H1 (cell line): ENCODE data around the gene TSEN2. TPM values are rescaled to one million over a fixed set of nuclear protein-coding genes. Genes with fewer than 3 reads are reported as not detected.

ENCODE experiments used
- CTCF ChIA-PET: fragments of 300-600 bp; sonication (Branson Sonifier 250); formaldehyde crosslinking; loops from one replicate; lab custom pipeline; 2021; ENCODE audit not compliant: partially characterized antibody; lab: Charles Lee
- POLR2A ChIA-PET: fragments of 300-600 bp; sonication (Branson Sonifier 250); formaldehyde crosslinking; loops from one replicate; lab custom pipeline; 2021; ENCODE audit warnings: inconsistent platforms; ENCODE audit not compliant: partially characterized antibody; lab: Charles Lee
- DNase-seq, 2 experiments: peaks; one replicate each; pipeline versions ENCODE4 v3.0.0 to v3.0.0-alpha.2; 2010 to 2022; ENCODE audit warnings: low spot score in 2 of 2, low read depth in 1 of 2, mixed read lengths in 1 of 2
- FAIRE-seq: peaks from 2 replicates; lab custom pipeline; 2011; peaks lifted over from hg19 to GRCh38; lab: Jason Lieb, UNC
- H2AFZ ChIP-seq: 2 replicates; pipeline ENCODE4 v1.8.1; 2012; ENCODE audit warnings: low read length, inconsistent platforms
- H2AK5ac ChIP-seq: 2 replicates; pipeline ENCODE4 v1.6.1; 2013; ENCODE audit warnings: low read depth, low read length
- H2BK120ac ChIP-seq: replicated peaks from 2 replicates; pipeline ENCODE3; 2013; ENCODE audit warnings: low read depth, low read length, inconsistent platforms
- H2BK12ac ChIP-seq: 2 replicates; pipeline ENCODE4 v1.6.1; 2013; ENCODE audit warnings: low read depth, low read length
- H2BK15ac ChIP-seq: 2 replicates; pipeline ENCODE4 v1.6.1; 2013; ENCODE audit warnings: low read length
- H2BK20ac ChIP-seq: 2 replicates; pipeline ENCODE4 v1.6.1; 2013; ENCODE audit warnings: low read length
- H2BK5ac ChIP-seq: 2 replicates; pipeline ENCODE4 v1.6.1; 2013; ENCODE audit warnings: low read depth, low read length
- H3K14ac ChIP-seq: 2 replicates; pipeline ENCODE4 v1.6.1; 2013; ENCODE audit warnings: inconsistent platforms; ENCODE audit not compliant: insufficient read length
- H3K18ac ChIP-seq: 2 replicates; pipeline ENCODE4 v1.6.1; 2013; ENCODE audit warnings: low read length; ENCODE audit errors: extremely low read depth
- H3K23ac ChIP-seq: 2 replicates; pipeline ENCODE4 v1.6.1; 2013; ENCODE audit warnings: inconsistent platforms; ENCODE audit not compliant: insufficient read length
- H3K23me2 ChIP-seq: 2 replicates; pipeline ENCODE4 v1.6.1; 2013; ENCODE audit warnings: low read depth, low read length
- H3K27ac ChIP-seq: 2 replicates; pipeline ENCODE4 v1.6.1; 2011; ENCODE audit warnings: low read depth, low read length, inconsistent platforms
- H3K27me3 ChIP-seq, 4 experiments: replicated peaks in 1 of 4; 1 replicate in 1 of 4; 2 replicates in 3 of 4; pipeline versions ENCODE4 v1.6.1 to v1.8.1; 2011 to 2013; ENCODE audit warnings: low read length in 3 of 4, mild to moderate bottlenecking in 3 of 4, inconsistent platforms in 2 of 4, mixed read lengths in 2 of 4, moderate library complexity in 1 of 4; ENCODE audit not compliant: control insufficient read depth in 3 of 4, insufficient read depth in 3 of 4; ENCODE audit errors: extremely low read depth in 1 of 4
- H3K36me3 ChIP-seq, 4 experiments: 2 replicates each; pipeline versions ENCODE4 v1.6.1 to v1.8.1; 2011 to 2013; ENCODE audit warnings: mild to moderate bottlenecking in 4 of 4, low read length in 3 of 4, moderate library complexity in 2 of 4, control low read depth in 1 of 4, inconsistent platforms in 1 of 4; ENCODE audit not compliant: insufficient read depth in 4 of 4, control insufficient read depth in 2 of 4
- H3K4ac ChIP-seq: replicated peaks from 2 replicates; pipeline ENCODE3; 2013; ENCODE audit warnings: low read length, low read depth, mixed read lengths, inconsistent platforms; ENCODE audit not compliant: insufficient read length
- H3K4me1 ChIP-seq, 4 experiments: replicated peaks in 1 of 4; 1 replicate in 1 of 4; 2 replicates in 3 of 4; pipeline versions ENCODE4 v1.6.1 to v1.8.1; 2011 to 2013; ENCODE audit warnings: low read length in 3 of 4, inconsistent platforms in 2 of 4, mixed read lengths in 1 of 4; ENCODE audit not compliant: insufficient read depth in 4 of 4, control insufficient read depth in 3 of 4
- H3K4me2 ChIP-seq, 2 experiments: 2 replicates each; pipeline versions ENCODE4 v1.6.1 to v1.8.1; 2011 to 2013; ENCODE audit warnings: low read depth in 2 of 2, low read length in 2 of 2, control low read depth in 1 of 2, inconsistent platforms in 1 of 2, mild to moderate bottlenecking in 1 of 2; ENCODE audit not compliant: insufficient read depth in 1 of 2
- H3K4me3 ChIP-seq, 4 experiments: fragments of 200-600, 300-600 bp in 1 of 4; sonication (generic), shearing (Covaris generic), sonication (Bioruptor Twin) in 1 of 4; 2 replicates each; pipeline versions ENCODE4 v1.5.1 to v1.8.1; 2011 to 2016; ENCODE audit warnings: low read length in 4 of 4, low read depth in 3 of 4, control low read depth in 2 of 4, inconsistent platforms in 2 of 4, mild to moderate bottlenecking in 2 of 4, mixed read lengths in 1 of 4, moderate library complexity in 1 of 4; ENCODE audit not compliant: insufficient read depth in 2 of 4; ENCODE audit errors: extremely low read depth in 1 of 4
- H3K56ac ChIP-seq: replicated peaks from 2 replicates; pipeline ENCODE3; 2013; ENCODE audit warnings: low read depth, mild to moderate bottlenecking, mixed read lengths, low read length, inconsistent platforms; ENCODE audit not compliant: insufficient read length
- H3K79me1 ChIP-seq: 2 replicates; pipeline ENCODE4 v1.6.1; 2013; ENCODE audit warnings: low read depth, low read length, control low read depth
- H3K79me2 ChIP-seq, 2 experiments: 2 replicates each; pipeline versions ENCODE4 v1.6.1 to v1.8.1; 2012 to 2013; ENCODE audit warnings: low read length in 2 of 2, mild to moderate bottlenecking in 2 of 2, inconsistent platforms in 1 of 2; ENCODE audit not compliant: insufficient read depth in 2 of 2, control insufficient read depth in 1 of 2
- H3K9ac ChIP-seq, 4 experiments: replicated peaks in 1 of 4; 1 replicate in 1 of 4; 2 replicates in 3 of 4; pipeline versions ENCODE4 v1.6.1 to v1.8.1; 2011 to 2013; ENCODE audit warnings: low read depth in 3 of 4, low read length in 3 of 4, control low read depth in 2 of 4, mild to moderate bottlenecking in 2 of 4, moderate library complexity in 2 of 4, inconsistent platforms in 1 of 4; ENCODE audit errors: extremely low read depth in 1 of 4
- H3K9me3 ChIP-seq, 2 experiments: 2 replicates each; pipeline versions ENCODE4 v1.6.1 to v1.8.1; 2012 to 2013; ENCODE audit warnings: mild to moderate bottlenecking in 2 of 2, moderate library complexity in 2 of 2, control low read depth in 1 of 2, inconsistent platforms in 1 of 2, low read depth in 1 of 2, low read length in 1 of 2, mixed read lengths in 1 of 2; ENCODE audit not compliant: insufficient read depth in 2 of 2
- H4K20me1 ChIP-seq, 2 experiments: replicated peaks in 1 of 2; 2 replicates each; pipeline versions ENCODE3 to v1.8.1; 2011 to 2013; ENCODE audit warnings: inconsistent platforms in 2 of 2, low read length in 2 of 2, mild to moderate bottlenecking in 1 of 2; ENCODE audit not compliant: insufficient read depth in 2 of 2, control insufficient read depth in 1 of 2
- H4K5ac ChIP-seq: 2 replicates; pipeline ENCODE4 v1.6.1; 2013; ENCODE audit warnings: low read length, low read depth, mixed read lengths, inconsistent platforms; ENCODE audit not compliant: insufficient read length
- H4K8ac ChIP-seq: 2 replicates; pipeline ENCODE4 v1.8.0; 2013; ENCODE audit warnings: mild to moderate bottlenecking, moderate library complexity, low read length, inconsistent platforms; ENCODE audit not compliant: insufficient read depth; ENCODE audit errors: extremely low read depth
- H4K91ac ChIP-seq: replicated peaks from 2 replicates; pipeline ENCODE3; 2013; ENCODE audit warnings: low read length, mixed read lengths, inconsistent platforms; ENCODE audit not compliant: insufficient read length
- BACH1 ChIP-seq: IDR thresholded peaks from 2 replicates; pipeline ENCODE4 v1.6.1; 2012; ENCODE audit warnings: low read length, improper control_type of control experiment
- CHD1 ChIP-seq: IDR thresholded peaks from 2 replicates; pipeline ENCODE4 v1.6.1; 2012; ENCODE audit warnings: low read depth, low read length, improper control_type of control experiment
- GABPA ChIP-seq: IDR thresholded peaks from 2 replicates; pipeline ENCODE4 v1.6.1; 2011; ENCODE audit warnings: mild to moderate bottlenecking, low read length, moderate library complexity, borderline replicate concordance; ENCODE audit not compliant: insufficient read depth
- HDAC6 ChIP-seq: IDR thresholded peaks from one replicate; pipeline ENCODE4 v1.7.1; 2012; ENCODE audit warnings: low read depth, mild to moderate bottlenecking, inconsistent platforms, low read length, moderate library complexity
- JUND ChIP-seq: IDR thresholded peaks from 2 replicates; pipeline ENCODE4 v1.6.1; 2011; ENCODE audit warnings: mild to moderate bottlenecking, improper control_type of control experiment, low read length
- NANOG ChIP-seq: IDR thresholded peaks from 2 replicates; pipeline ENCODE4 v1.6.1; 2011; ENCODE audit warnings: low read length, low read depth, mild to moderate bottlenecking, inconsistent platforms; ENCODE audit not compliant: insufficient read depth, poor library complexity, severe bottlenecking
- NRF1 ChIP-seq: IDR thresholded peaks from 2 replicates; pipeline ENCODE4 v1.6.1; 2011; ENCODE audit warnings: mild to moderate bottlenecking, low read depth, low read length, improper control_type of control experiment
- RBBP5 ChIP-seq: IDR thresholded peaks from 2 replicates; pipeline ENCODE4 v1.7.1; 2012; ENCODE audit warnings: low read depth, mild to moderate bottlenecking, inconsistent platforms, low read length, moderate library complexity, borderline replicate concordance
- RXRA ChIP-seq: IDR thresholded peaks from 2 replicates; pipeline ENCODE4 v1.6.1; 2011; ENCODE audit warnings: low read depth, mild to moderate bottlenecking, low read length, moderate library complexity; ENCODE audit not compliant: insufficient read depth
- SIN3A ChIP-seq, 2 experiments: IDR thresholded peaks in 1 of 2; conservative IDR thresholded peaks in 1 of 2; 2 replicates each; pipeline ENCODE4 v1.6.1; 2011 to 2012; ENCODE audit warnings: low read length in 2 of 2, improper control_type of control experiment in 1 of 2, low read depth in 1 of 2, mild to moderate bottlenecking in 1 of 2
- SP2 ChIP-seq: IDR thresholded peaks from 2 replicates; pipeline ENCODE4 v1.6.1; 2012; ENCODE audit warnings: mild to moderate bottlenecking, low read length, inconsistent platforms
- SRF ChIP-seq: IDR thresholded peaks from 2 replicates; pipeline ENCODE4 v1.6.1; 2011; ENCODE audit warnings: mild to moderate bottlenecking, low read depth, low read length, moderate library complexity
- SUZ12 ChIP-seq: fragments of 200-600 bp; sonication (generic); IDR thresholded peaks from 2 replicates; pipeline ENCODE4 v1.6.1; 2012; ENCODE audit warnings: mild to moderate bottlenecking, inconsistent platforms, low read length, moderate library complexity, mixed read lengths
- TAF7 ChIP-seq: optimal IDR thresholded peaks from 2 replicates; pipeline ENCODE3; 2011; ENCODE audit warnings: low read depth, mild to moderate bottlenecking, inconsistent platforms, low read length, moderate library complexity, borderline replicate concordance
- TEAD4 ChIP-seq: IDR thresholded peaks from 2 replicates; pipeline ENCODE4 v1.6.1; 2012; ENCODE audit warnings: low read depth, low read length, inconsistent platforms, mixed read lengths
- WGBS, 2 experiments: shearing (Covaris generic) in 1 of 2; methylation state at CpG; one replicate each; pipeline versions ENCODE4 v1.1.6 to v1.1.7; 2013 to 2015; ENCODE audit warnings: low lambda C conversion rate in 2 of 2, mixed read lengths in 2 of 2, inconsistent platforms in 1 of 2, low coverage in 1 of 2, missing lambda C conversion rate in 1 of 2; ENCODE audit not compliant: insufficient replicate concordance in 2 of 2, insufficient coverage in 1 of 2, insufficient read length in 1 of 2; ENCODE audit errors: extremely low coverage in 1 of 2, missing lambda C conversion rate in 1 of 2; 5-methylcytosine and 5-hydroxymethylcytosine counted together
- polyA plus RNA-seq, 7 experiments: library from polyadenylated mRNA; depleted of rRNA in 3 of 7; stranded (reverse) in 5 of 7; unstranded in 2 of 7; fragments of >200 nt in 5 of 7; fragments of 200-250 nt in 2 of 7; gene quantifications; 1 replicate in 5 of 7; 2 replicates in 1 of 7; 4 replicates in 1 of 7; pipeline versions ENCODE4 v1.2.1 to v1.2.3, GENCODE V29; 2011 to 2013; ENCODE audit warnings: missing spikeins in 2 of 7, mixed read lengths in 2 of 7
- total RNA-seq: library from RNA; stranded (reverse); fragmentation: NEBNext Ultra II Directional; extraction: Animal tissue kit (Norgen Biotek cat#: 25700); gene quantifications from 2 replicates; pipeline ENCODE4 v1.2.1, GENCODE V29; 2021

TSEN2 gene
- total and polyA plus RNA-seq, 2 of the 8 experiments (the other 6 are each of a cell fraction or from before 2014, with no cell fraction given) = 16.1 to 22.4 TPM

- DNase-seq (no peak), FAIRE-seq (no peak)
- Histone ChIP-seq H2BK15ac (no peak overlapping the region), H3K36me3 (no peaks in the 10 kb centered on the region), H3K4me3 (no peak overlapping the region), H3K23me2 (no peaks in the 10 kb centered on the region), H3K4me2 (no peak overlapping the region), H4K5ac (no peak overlapping the region), H2AK5ac (no peak overlapping the region), H2BK20ac (no peak overlapping the region), H3K27me3 (no peaks in the 10 kb centered on the region), H3K79me2 (no peaks in the 10 kb centered on the region), H3K4me1 (no peaks in the 10 kb centered on the region; a peak in 1 of 7 replicates), H3K4ac (no peak overlapping the region), H3K9me3 (no peaks in the 10 kb centered on the region), H3K23ac (no peak overlapping the region), H3K9ac (no peak overlapping the region), H4K20me1 (no peaks in the 10 kb centered on the region), H4K91ac (no peak overlapping the region), H3K56ac (no peak overlapping the region), H3K27ac (no peak overlapping the region), H3K18ac (no peak overlapping the region), H2BK12ac (no peak overlapping the region), H3K14ac (no peak overlapping the region), H2AFZ (no peak overlapping the region), H2BK120ac (no peak overlapping the region), H4K8ac (no peak overlapping the region), H3K79me1 (no peaks in the 10 kb centered on the region), H2BK5ac (no peak overlapping the region)
- POLR2A ChIA-PET = interaction anchor here (0.7 kb wide), 1 partner anchor 25 kb away, joined by 3 read pairs; no protein-coding TSS in a partner anchor
- 89% methylated on average over 1 of the region's 1 CpG; no CpG with 5 or more reads in 1 of the 2 experiments for WGBS, 2 experiments
- CTCF ChIA-PET = interaction anchor here (1.0 to 1.2 kb wide), 4 partner anchors 9 to 31 kb away, joined by 3 to 5 read pairs (median 4); no protein-coding TSS in a partner anchor
- TF ChIP-seq TAF7 (no peak), NANOG (no peak), SP2 (no peak), NRF1 (no peak), CHD1 (no peak), SUZ12 (no peak), BACH1 (no peak), JUND (no peak), TEAD4 (no peak), SRF (no peak), GABPA (no peak), RBBP5 (no peak), RXRA (no peak), SIN3A (conservative IDR thresholded peaks at IDR 0.05 in 1 of 2, IDR thresholded peaks at IDR 0.05 in 1 of 2; ENCODE audit: low read depth in 1 of 2, low read length in 2 of 2) (no peak), HDAC6 (no peak)
Measured at GRCh38 chr3:12451960-12452359, 32.3 kb upstream of the TSEN2 start.
